ENCODE data around the gene STXBP1.

Gene STXBP1

GRCh38 chr9:127694890-127695720 lies 83.0 kb downstream of the STXBP1 start:
- no peak for DNase-seq

- no peak for DNase-seq
Observed at GRCh38 chr9:127697575-127697974, 85.5 kb downstream of the STXBP1 start.

GRCh38 chr9:127698386-127698785 lies 86.3 kb downstream of the STXBP1 start:
- DNase-seq: no peak

- peak in 1 of 3 experiments; percentile 91 for DNase-seq
Observed at GRCh38 chr9:127698985-127699670, 87.1 kb downstream of the STXBP1 start.

- DNase-seq: no peak
Observed at GRCh38 chr9:127700140-127700539, 88.1 kb downstream of the STXBP1 start.

- peak in 1 of 3 experiments; percentile 18 for DNase-seq
Observed at GRCh38 chr9:127700594-127701255, 88.6 kb downstream of the STXBP1 start.

GRCh38 chr9:127703289-127703946 lies 91.3 kb downstream of the STXBP1 start:
- DNase-seq: no peak

GRCh38 chr9:127705577-127706379 lies 93.7 kb downstream of the STXBP1 start:
- no peak for DNase-seq

- DNase-seq: peak in 2 of 3 experiments; percentile 21 to 55
Observed at GRCh38 chr9:127706836-127707241, 94.8 kb downstream of the STXBP1 start, which contains the start of gene CFAP157. CFAP157 (plus strand) TSS chr9:127706988; CDS start chr9:127707032, 44 bp downstream.

GRCh38 chr9:127707766-127708165 lies 95.7 kb downstream of the STXBP1 start:
- no peak for DNase-seq

- DNase-seq: no peak
Observed at GRCh38 chr9:127708952-127709587, 97.0 kb downstream of the STXBP1 start.

- DNase-seq: no peak
Observed at GRCh38 chr9:127710204-127710783, 98.2 kb downstream of the STXBP1 start.

- peak in 1 of 3 experiments; percentile 49 for DNase-seq
Observed at GRCh38 chr9:127711226-127711701, 99.2 kb downstream of the STXBP1 start.

- DNase-seq: peak in 2 of 3 experiments; percentile 93 to 96
Observed at GRCh38 chr9:127711831-127712274, 99.8 kb downstream of the STXBP1 start.

- no peak for DNase-seq
Observed at GRCh38 chr9:127712371-127712770, 100.3 kb downstream of the STXBP1 start.

GRCh38 chr9:127712867-127713266 lies 100.8 kb downstream of the STXBP1 start:
- DNase-seq: no peak

GRCh38 chr9:127714020-127714750 lies 102.1 kb downstream of the STXBP1 start:
- peak in 1 of 3 experiments; percentile 20 for DNase-seq

GRCh38 chr9:127714951-127715469 lies 102.9 kb downstream of the STXBP1 start:
- no peak for DNase-seq

GRCh38 chr9:127715470-127716337 lies 103.6 kb downstream of the STXBP1 start, which contains the start of the genes PTRH1 and TTC16:
PTRH1 (minus strand) TSS chr9:127715663; CDS start chr9:127715639, 24 bp downstream.
TTC16 (plus strand) TSS chr9:127716079; CDS start chr9:127716146, 67 bp downstream.
- peak; percentile 88 to 98 (median 97) for DNase-seq

Data from NCI-H1417 (cell line).